ENCODE data around the gene LEAP2. TPM values are rescaled to one million over a fixed set of nuclear protein-coding genes. Genes with fewer than 3 reads are reported as not detected.

Gene LEAP2
- total and polyA plus RNA-seq, 4 donors, result 0.88 to 2.1 (median 1.5) TPM

DNA sequence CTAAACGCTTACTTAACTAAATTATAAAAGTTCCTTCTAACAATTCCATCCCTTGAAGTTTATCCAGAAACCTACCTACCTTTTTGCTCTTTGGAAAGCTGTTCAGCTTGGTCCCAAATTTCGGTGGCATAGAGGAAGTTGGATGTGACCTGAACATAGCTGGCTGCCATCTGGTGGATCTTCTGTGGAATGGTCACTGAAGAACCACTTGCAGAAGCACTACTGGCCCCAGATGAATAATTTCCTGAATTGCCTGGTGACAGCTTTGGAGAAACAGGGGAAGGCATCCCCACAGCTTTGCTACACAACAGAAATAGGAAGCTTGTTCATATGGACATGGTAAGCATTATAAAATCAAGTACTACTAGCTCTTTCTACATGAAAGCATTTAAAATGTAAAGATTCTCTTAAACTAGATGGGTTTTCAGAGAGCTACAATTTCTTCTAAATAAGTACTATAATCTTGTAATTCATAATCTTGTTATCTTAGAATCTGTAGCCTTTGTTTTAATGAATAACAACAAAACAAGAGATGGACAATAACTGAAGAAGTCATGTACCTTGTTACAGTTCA, 9.9 kb downstream of the LEAP2 start:
- WGBS, 2 donors, result 37 to 39% methylated on average over 2 of the region's 2 CpGs
- peak in 1 of 2 donors; percentile 51 for DNase-seq
- no peaks in the 10 kb centered on the region for H3K4me1 ChIP-seq (ENCODE audit: control insufficient read depth in 1 of 2, insufficient read depth in 2 of 2, low read length in 2 of 2)
- intact Hi-C loops (cut with DNase I), result no loop called here
- peak; percentile 62 for ATAC-seq (ENCODE audit: low FRiP score)
- H3K27ac ChIP-seq (ENCODE audit: low read depth in 1 of 2, low read length in 2 of 2), result no peak overlapping the region
- peaks cover 4 to 13% of the 10 kb centered on the region in 2 donors for H3K36me3 ChIP-seq (ENCODE audit: control insufficient read depth in 1 of 2, insufficient read depth in 2 of 2, low read length in 1 of 2)
- H3K9me3 ChIP-seq (ENCODE audit: control insufficient read depth, low read length), result no peaks in the 10 kb centered on the region
- no peaks in the 10 kb centered on the region for H3K27me3 ChIP-seq (ENCODE audit: control insufficient read depth in 1 of 2, insufficient read depth in 2 of 2, low read length in 1 of 2)
- H3K4me3 ChIP-seq (ENCODE audit: low read length in 2 of 2), result no peak overlapping the region

DNA sequence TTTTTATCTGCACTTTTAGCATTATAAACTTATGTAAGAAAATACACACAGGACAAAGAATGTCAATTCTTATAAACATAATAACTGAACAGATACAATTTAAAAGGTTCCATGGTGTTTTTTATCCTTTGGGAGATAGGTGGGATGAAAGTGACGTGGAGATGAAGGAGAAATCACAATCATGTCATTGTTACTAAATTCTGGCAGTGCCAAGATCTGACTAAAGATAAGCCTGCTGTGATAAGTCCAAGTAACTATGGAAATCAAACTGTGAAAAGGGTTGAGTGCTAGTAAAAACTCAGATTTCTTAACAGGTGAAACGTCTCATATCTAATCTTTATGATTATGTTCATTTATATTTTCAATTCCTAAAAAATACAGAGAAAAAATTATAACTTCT, 11.1 kb downstream of the LEAP2 start:
- H3K4me1 ChIP-seq (ENCODE audit: control insufficient read depth in 1 of 2, insufficient read depth in 2 of 2, low read length in 2 of 2), result no peaks in the 10 kb centered on the region

DNA sequence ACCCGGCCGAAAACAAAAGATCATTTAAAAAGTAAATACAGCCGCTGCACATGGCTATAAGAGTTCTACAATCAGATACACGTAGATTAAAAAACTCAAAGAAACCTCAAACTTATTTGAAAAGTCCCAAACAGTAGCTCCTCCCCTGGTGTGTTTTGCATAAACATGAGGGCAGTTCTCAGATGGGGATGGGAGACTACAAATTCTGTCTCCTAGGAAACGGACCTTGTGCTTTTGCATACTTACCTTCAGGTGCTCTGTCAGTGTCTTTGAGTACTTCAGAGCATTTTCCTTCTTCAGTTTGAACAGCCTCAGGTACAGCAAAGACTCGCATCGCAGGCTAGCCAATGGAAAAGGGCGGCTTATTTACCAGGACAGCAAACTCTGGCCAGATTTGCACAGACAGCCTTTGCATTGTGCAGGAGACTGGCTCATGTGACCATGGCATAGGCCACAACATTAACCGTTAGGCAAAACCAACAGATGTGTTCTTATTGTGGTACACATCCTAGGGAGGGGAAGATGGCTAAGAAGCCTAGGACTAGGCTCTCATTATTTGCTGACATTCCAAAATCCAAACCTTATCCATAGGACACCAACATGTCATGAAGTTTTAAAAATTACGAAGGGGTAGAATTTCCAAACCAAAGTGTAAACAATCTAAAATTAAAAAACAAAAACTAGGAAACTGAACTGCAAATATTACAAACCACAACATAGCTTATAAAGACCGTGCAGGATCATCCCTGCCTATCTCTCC, 12.8 kb downstream of the LEAP2 start:
- Histone ChIP-seq H3K27me3 (ENCODE audit: control insufficient read depth in 1 of 2, insufficient read depth in 2 of 2, low read length in 1 of 2) (no peaks in the 10 kb centered on the region), H3K4me1 (ENCODE audit: control insufficient read depth in 1 of 2, insufficient read depth in 2 of 2, low read length in 2 of 2) (no peaks in the 10 kb centered on the region), H3K36me3 (ENCODE audit: control insufficient read depth in 1 of 2, insufficient read depth in 2 of 2, low read length in 1 of 2) (peaks cover 4 to 10% of the 10 kb centered on the region in 2 donors), H3K27ac (ENCODE audit: low read depth in 1 of 2, low read length in 2 of 2) (no peak overlapping the region), H3K4me3 (ENCODE audit: low read length in 2 of 2) (no peak overlapping the region), H3K9me3 (ENCODE audit: control insufficient read depth, low read length) (no peaks in the 10 kb centered on the region)
- intact Hi-C loops (cut with DNase I), result no loop called here
- DNase-seq (no peak), ATAC-seq (ENCODE audit: low FRiP score) (no peak)
- 88 to 90% methylated on average over 11 of the region's 11 CpGs for WGBS, 2 donors

More for the DNA sequence above, 11.1 kb downstream of the LEAP2 start:
- no peaks in the 10 kb centered on the region for H3K27me3 ChIP-seq (ENCODE audit: control insufficient read depth in 1 of 2, insufficient read depth in 2 of 2, low read length in 1 of 2)
- ATAC-seq (ENCODE audit: low FRiP score) (no peak), DNase-seq (no peak)
- H3K4me3 ChIP-seq (ENCODE audit: low read length in 2 of 2), result no peak overlapping the region
- intact Hi-C loops (cut with DNase I), result no loop called here
- H3K9me3 ChIP-seq (ENCODE audit: control insufficient read depth, low read length), result no peaks in the 10 kb centered on the region
- H3K27ac ChIP-seq (ENCODE audit: low read depth in 1 of 2, low read length in 2 of 2), result no peak overlapping the region
- H3K36me3 ChIP-seq (ENCODE audit: control insufficient read depth in 1 of 2, insufficient read depth in 2 of 2, low read length in 1 of 2), result peaks cover 4 to 13% of the 10 kb centered on the region in 2 donors
- WGBS, 2 donors, result 47 to 55% methylated on average over 2 of the region's 2 CpGs

DNA sequence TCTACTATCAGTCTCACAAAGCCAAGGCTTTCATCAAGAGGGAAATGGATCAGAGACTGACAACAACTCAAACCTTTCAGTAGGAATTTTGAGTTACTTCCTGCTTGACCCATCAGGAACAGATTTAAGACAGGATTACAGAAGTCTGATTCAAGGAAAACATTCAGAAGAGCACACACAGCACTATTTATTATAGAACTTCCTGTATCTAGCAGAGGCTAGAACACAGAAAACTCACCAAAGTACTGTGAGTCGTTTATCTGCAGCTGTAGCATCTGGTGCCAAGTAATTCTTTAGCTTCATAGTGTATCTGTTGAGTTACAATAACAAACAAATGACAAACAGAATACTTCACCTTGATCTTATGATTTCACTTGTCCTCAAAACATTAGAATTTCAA, 13.8 kb downstream of the LEAP2 start:
- Histone ChIP-seq H3K4me3 (ENCODE audit: low read length in 2 of 2) (no peak overlapping the region), H3K27me3 (ENCODE audit: control insufficient read depth in 1 of 2, insufficient read depth in 2 of 2, low read length in 1 of 2) (no peaks in the 10 kb centered on the region), H3K4me1 (ENCODE audit: control insufficient read depth in 1 of 2, insufficient read depth in 2 of 2, low read length in 2 of 2) (no peaks in the 10 kb centered on the region), H3K9me3 (ENCODE audit: control insufficient read depth, low read length) (no peaks in the 10 kb centered on the region), H3K36me3 (ENCODE audit: control insufficient read depth in 1 of 2, insufficient read depth in 2 of 2, low read length in 1 of 2) (peaks cover 4 to 14% of the 10 kb centered on the region in 2 donors), H3K27ac (ENCODE audit: low read depth in 1 of 2, low read length in 2 of 2) (no peak overlapping the region)
- DNase-seq, result no peak
- intact Hi-C loops (cut with DNase I), result no loop called here
- whole genome bisulfite sequencing, 2 donors, result 42 to 63% methylated on average over 1 of the region's 1 CpG
- ATAC-seq (ENCODE audit: low FRiP score), result no peak

DNA sequence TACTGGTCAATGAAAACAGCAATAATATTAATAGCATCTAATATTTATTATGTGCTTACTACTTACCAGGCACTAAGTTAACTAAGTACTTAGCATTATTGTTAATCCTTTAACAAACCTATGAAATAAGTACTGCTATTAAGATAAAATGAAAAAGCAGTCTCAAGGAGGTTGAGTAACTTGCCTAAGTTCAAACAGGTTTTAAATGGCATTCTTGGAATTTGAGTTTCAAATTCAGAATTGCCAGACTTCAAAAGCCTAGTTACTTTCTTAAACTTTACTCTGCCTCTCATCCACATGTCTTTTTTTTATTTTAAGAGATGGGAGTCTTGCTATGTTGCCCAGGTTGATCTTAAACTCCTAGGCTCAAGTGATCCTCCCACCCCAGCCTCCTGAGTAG, 16.0 kb downstream of the LEAP2 start:
- intact Hi-C loops (cut with DNase I), result no loop called here
- ATAC-seq (ENCODE audit: low FRiP score) (no peak), DNase-seq (no peak)
- Histone ChIP-seq H3K4me1 (ENCODE audit: control insufficient read depth in 1 of 2, insufficient read depth in 2 of 2, low read length in 2 of 2) (no peaks in the 10 kb centered on the region), H3K9me3 (ENCODE audit: control insufficient read depth, low read length) (no peaks in the 10 kb centered on the region), H3K27ac (ENCODE audit: low read depth in 1 of 2, low read length in 2 of 2) (no peak overlapping the region), H3K4me3 (ENCODE audit: low read length in 2 of 2) (no peak overlapping the region), H3K36me3 (ENCODE audit: control insufficient read depth in 1 of 2, insufficient read depth in 2 of 2, low read length in 1 of 2) (peaks cover 4 to 12% of the 10 kb centered on the region in 2 donors), H3K27me3 (ENCODE audit: control insufficient read depth in 1 of 2, insufficient read depth in 2 of 2, low read length in 1 of 2) (no peaks in the 10 kb centered on the region)

DNA sequence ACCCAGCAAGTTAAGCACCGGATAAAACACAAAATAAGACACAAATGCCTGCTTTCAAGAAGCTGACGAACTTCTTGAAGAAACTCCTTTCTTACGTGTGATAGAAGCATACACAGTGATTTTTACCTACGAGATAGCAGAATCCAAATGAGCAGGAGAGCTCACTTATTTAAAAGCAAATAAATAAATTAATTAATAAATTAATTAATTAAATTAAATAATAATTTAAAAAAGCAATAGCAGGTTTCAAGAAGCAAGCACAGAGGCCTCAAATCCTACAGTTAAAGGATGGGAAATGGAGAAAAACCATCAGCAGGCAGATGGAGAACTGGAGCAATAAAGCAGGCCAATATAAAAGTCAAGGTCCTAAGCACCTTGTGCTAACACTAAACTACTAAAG, 17.3 kb downstream of the LEAP2 start:
- ATAC-seq (ENCODE audit: low FRiP score) (no peak), DNase-seq (no peak)
- 90 to 93% methylated on average over 4 of the region's 4 CpGs for WGBS, 2 donors
- intact Hi-C loops (cut with DNase I), result no loop called here
- Histone ChIP-seq H3K27me3 (ENCODE audit: control insufficient read depth in 1 of 2, insufficient read depth in 2 of 2, low read length in 1 of 2) (no peaks in the 10 kb centered on the region), H3K4me1 (ENCODE audit: control insufficient read depth in 1 of 2, insufficient read depth in 2 of 2, low read length in 2 of 2) (peaks cover 0 to 2% of the 10 kb centered on the region in 2 donors), H3K27ac (ENCODE audit: low read depth in 1 of 2, low read length in 2 of 2) (no peak overlapping the region), H3K36me3 (ENCODE audit: control insufficient read depth in 1 of 2, insufficient read depth in 2 of 2, low read length in 1 of 2) (peaks cover 4 to 12% of the 10 kb centered on the region in 2 donors), H3K4me3 (ENCODE audit: low read length in 2 of 2) (no peak overlapping the region), H3K9me3 (ENCODE audit: control insufficient read depth, low read length) (no peaks in the 10 kb centered on the region)

DNA sequence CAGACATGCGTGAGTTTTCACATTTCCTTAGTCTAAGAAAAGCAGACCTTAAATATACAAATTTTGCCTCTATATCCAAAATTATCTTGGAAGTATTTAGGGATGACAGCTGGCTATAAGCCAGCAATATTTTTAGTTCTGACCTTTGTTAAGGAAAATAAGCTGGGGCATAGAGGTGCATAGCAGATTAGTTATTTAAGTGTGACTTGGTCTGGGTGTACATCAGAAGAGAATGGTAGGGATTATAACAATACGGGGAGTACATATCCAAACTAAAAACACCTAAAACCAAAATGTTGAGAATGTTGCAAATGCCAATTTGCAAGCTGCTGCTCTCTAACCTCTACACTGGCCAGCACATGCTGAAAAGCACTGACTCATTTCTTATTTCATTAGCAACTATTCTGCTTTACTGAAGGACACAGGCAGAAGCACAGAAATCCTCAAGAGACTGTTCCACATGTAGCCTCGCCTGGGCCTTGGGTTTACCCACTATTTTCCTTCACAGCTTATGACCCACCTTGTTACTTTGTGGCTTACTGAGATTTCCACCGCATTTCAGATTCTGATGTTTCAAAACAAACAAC, 22.3 kb downstream of the LEAP2 start:
- Histone ChIP-seq H3K4me1 (ENCODE audit: control insufficient read depth in 1 of 2, insufficient read depth in 2 of 2, low read length in 2 of 2) (peaks cover 3 to 6% of the 10 kb centered on the region in 2 donors), H3K27ac (ENCODE audit: low read depth in 1 of 2, low read length in 2 of 2) (no peak overlapping the region), H3K9me3 (ENCODE audit: control insufficient read depth, low read length) (no peaks in the 10 kb centered on the region), H3K27me3 (ENCODE audit: control insufficient read depth in 1 of 2, insufficient read depth in 2 of 2, low read length in 1 of 2) (no peaks in the 10 kb centered on the region), H3K36me3 (ENCODE audit: control insufficient read depth in 1 of 2, insufficient read depth in 2 of 2, low read length in 1 of 2) (peaks cover 9 to 11% of the 10 kb centered on the region in 2 donors), H3K4me3 (ENCODE audit: low read length in 2 of 2) (no peak overlapping the region)
- DNase-seq (no peak), ATAC-seq (ENCODE audit: low FRiP score) (no peak)
- 33 to 41% methylated on average over 4 of the region's 4 CpGs for WGBS, 2 donors
- intact Hi-C loops (cut with DNase I), result no loop called here

DNA sequence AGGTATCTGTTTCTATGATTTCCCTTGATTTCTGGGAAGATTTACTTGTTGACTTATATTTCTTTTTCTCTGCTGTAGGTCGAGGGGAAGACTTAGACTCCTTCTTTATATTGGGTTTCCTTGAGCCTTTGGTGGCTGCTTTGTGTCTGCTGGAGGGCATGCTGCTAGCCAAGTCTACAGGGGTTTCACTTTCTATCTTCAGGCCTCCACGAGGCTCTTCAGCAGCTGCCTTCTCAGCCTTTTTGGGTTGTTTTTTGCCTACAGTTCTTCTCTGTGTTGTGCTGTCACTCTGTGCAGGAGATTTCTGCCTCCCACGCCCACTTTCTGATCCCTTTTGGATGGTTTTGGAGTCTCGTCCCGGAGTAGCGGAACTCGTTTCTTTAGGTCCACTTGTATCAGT, 23.2 kb downstream of the LEAP2 start:
- 76 to 77% methylated on average over 7 of the region's 7 CpGs for WGBS, 2 donors
- H3K36me3 ChIP-seq (ENCODE audit: control insufficient read depth in 1 of 2, insufficient read depth in 2 of 2, low read length in 1 of 2), result peaks cover 9 to 11% of the 10 kb centered on the region in 2 donors

DNA sequence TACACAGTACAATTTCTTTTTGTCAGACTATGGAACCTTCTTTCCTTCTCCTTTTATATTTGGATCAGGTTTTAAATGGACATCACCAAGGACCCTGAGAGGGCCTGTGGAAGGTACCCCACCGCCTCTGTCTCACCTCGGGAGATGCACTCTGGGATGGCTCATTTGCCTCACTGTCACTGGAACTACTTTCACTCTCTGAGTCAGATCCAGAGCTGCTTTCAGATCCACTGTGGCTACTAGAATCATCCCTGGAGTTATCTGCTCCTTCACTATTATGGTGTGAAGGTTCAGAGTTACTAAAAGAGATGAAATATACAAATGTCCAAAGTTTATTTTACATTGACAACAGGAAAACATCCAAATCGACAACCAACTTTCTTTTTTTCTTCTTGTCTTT, 24.6 kb downstream of the LEAP2 start:
- H3K36me3 ChIP-seq (ENCODE audit: control insufficient read depth in 1 of 2, insufficient read depth in 2 of 2, low read length in 1 of 2), result peaks cover 6 to 11% of the 10 kb centered on the region in 2 donors

More for the DNA sequence above, 23.2 kb downstream of the LEAP2 start:
- ATAC-seq (ENCODE audit: low FRiP score) (no peak), DNase-seq (no peak)
- H3K4me3 ChIP-seq (ENCODE audit: low read length in 2 of 2), result no peak overlapping the region
- no peaks in the 10 kb centered on the region for H3K27me3 ChIP-seq (ENCODE audit: control insufficient read depth in 1 of 2, insufficient read depth in 2 of 2, low read length in 1 of 2)
- intact Hi-C loops (cut with DNase I), result no loop called here
- peaks cover 3 to 6% of the 10 kb centered on the region in 2 donors for H3K4me1 ChIP-seq (ENCODE audit: control insufficient read depth in 1 of 2, insufficient read depth in 2 of 2, low read length in 2 of 2)
- H3K27ac ChIP-seq (ENCODE audit: low read depth in 1 of 2, low read length in 2 of 2), result no peak overlapping the region
- no peaks in the 10 kb centered on the region for H3K9me3 ChIP-seq (ENCODE audit: control insufficient read depth, low read length)

More for the DNA sequence above, 24.6 kb downstream of the LEAP2 start:
- H3K9me3 ChIP-seq (ENCODE audit: control insufficient read depth, low read length), result no peaks in the 10 kb centered on the region
- intact Hi-C loops (cut with DNase I), result no loop called here
- H3K27me3 ChIP-seq (ENCODE audit: control insufficient read depth in 1 of 2, insufficient read depth in 2 of 2, low read length in 1 of 2), result no peaks in the 10 kb centered on the region
- no peak overlapping the region for H3K27ac ChIP-seq (ENCODE audit: low read depth in 1 of 2, low read length in 2 of 2)
- no peak for DNase-seq
- 73 to 76% methylated on average over 3 of the region's 3 CpGs for WGBS, 2 donors
- ATAC-seq (ENCODE audit: low FRiP score), result no peak
- H3K4me3 ChIP-seq (ENCODE audit: low read length in 2 of 2), result no peak overlapping the region
- H3K4me1 ChIP-seq (ENCODE audit: control insufficient read depth in 1 of 2, insufficient read depth in 2 of 2, low read length in 2 of 2), result peaks cover 3 to 6% of the 10 kb centered on the region in 2 donors

Data from aorta (tissue), 5 donors.